Measurements from ENCODE around the gene PIRT.

The PIRT gene

GRCh38 chr17:10827898-10828552 is 9.9 kb downstream of the PIRT start:
- no peak overlapping the region for H3K4me3 ChIP-seq (ENCODE audit: control insufficient read depth, low read depth, low read length)
- TF ChIP-seq CTCF (conservative IDR thresholded peaks at IDR 0.05; ENCODE audit: control insufficient read depth, insufficient read depth, low read depth, low read length), result no peak
- no peak for DNase-seq (ENCODE audit: low read depth)

DNA sequence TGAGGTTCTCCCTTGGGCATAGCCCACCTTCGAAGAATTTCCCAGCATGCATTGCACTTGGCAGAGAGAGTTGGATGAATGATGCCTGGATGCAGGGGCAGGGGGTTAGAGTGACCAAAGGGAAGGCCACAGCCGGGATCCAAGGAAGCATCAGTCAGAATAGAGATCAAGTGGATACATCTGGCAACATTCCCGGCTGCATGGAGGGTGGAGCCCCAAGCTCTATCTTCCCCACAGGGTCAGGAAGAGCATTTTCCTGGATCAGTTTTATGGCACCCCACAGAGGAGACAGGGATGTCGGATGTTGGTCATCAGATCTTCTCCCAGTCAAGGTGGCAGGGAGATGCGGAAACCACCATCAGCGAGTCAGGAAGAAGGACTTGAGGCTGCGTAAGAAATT is 13.0 kb downstream of the PIRT start:
- DNase-seq (ENCODE audit: low read depth), result no peak
- no peak for TF ChIP-seq CTCF (conservative IDR thresholded peaks at IDR 0.05; ENCODE audit: control insufficient read depth, insufficient read depth, low read depth, low read length)
- no peak overlapping the region for H3K4me3 ChIP-seq (ENCODE audit: control insufficient read depth, low read depth, low read length)

DNA sequence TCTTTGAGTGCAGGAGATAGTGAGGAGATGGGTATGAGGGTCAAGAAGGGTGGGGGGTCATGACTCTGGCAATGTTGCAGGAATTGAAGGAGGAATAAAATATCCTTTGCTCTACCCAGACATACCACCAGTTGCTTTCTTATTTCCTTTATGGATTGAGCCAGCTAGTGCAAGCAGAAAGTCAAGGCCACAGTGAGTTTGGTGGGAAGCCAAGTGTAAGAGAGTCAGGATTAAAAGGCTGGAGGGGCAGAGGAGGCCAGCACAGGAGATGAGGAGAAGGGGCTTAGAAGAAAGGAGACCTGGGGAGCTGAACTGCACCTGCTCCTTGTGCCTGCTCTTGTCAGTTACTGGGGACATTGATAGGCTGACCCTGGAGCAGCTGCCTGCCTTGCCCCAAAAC is 16.1 kb downstream of the PIRT start:
- DNase-seq (ENCODE audit: low read depth), result no peak
- H3K4me3 ChIP-seq (ENCODE audit: control insufficient read depth, low read depth, low read length), result no peak overlapping the region
- no peak for TF ChIP-seq CTCF (conservative IDR thresholded peaks at IDR 0.05; ENCODE audit: control insufficient read depth, insufficient read depth, low read depth, low read length)

DNA sequence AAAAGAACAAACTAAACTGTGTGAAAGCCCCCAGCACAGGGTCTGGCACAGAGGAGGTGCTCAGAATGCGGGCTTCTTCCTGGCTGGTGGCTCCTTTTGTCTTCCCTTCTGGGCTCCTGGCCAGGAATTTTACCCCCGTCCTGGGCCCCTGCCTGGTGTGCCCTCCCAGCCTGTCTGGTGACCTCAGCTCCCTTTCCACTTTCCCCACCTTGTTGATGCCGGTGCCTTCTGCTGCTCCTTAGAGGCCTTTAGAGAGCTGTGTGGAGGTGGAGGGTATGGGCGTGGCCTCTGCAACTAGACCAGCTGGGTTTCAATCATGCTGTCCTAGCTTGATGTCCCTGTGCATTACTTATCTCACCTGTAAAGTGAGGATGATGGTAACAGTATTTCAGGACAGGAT is 16.8 kb downstream of the PIRT start:
- no peak for TF ChIP-seq CTCF (conservative IDR thresholded peaks at IDR 0.05; ENCODE audit: control insufficient read depth, insufficient read depth, low read depth, low read length)
- H3K4me3 ChIP-seq (ENCODE audit: control insufficient read depth, low read depth, low read length), result no peak overlapping the region
- DNase-seq (ENCODE audit: low read depth), result no peak

DNA sequence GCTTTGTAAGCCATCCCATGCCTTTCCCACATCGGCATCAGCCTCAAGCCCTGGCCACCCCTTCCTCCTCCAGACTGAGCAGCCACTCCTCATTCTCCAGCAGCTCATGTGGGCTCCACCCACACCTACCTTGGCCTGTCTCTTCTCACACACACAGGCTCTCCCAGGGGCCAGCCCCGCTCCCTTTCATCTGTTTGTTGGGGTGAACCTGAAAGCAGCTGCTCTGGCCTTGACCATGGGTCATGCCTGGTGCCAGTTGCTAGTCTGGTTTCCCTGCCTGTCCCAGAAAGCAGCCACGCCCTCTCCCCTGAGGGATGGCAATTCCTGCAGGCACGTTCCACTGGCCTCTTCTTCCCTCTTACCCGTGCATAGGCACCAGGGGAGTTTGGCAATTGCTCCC is 22.6 kb downstream of the PIRT start:
- H3K4me3 ChIP-seq (ENCODE audit: control insufficient read depth, low read depth, low read length), result no peak overlapping the region
- no peak for TF ChIP-seq CTCF (conservative IDR thresholded peaks at IDR 0.05; ENCODE audit: control insufficient read depth, insufficient read depth, low read depth, low read length)
- DNase-seq (ENCODE audit: low read depth), result no peak

DNA sequence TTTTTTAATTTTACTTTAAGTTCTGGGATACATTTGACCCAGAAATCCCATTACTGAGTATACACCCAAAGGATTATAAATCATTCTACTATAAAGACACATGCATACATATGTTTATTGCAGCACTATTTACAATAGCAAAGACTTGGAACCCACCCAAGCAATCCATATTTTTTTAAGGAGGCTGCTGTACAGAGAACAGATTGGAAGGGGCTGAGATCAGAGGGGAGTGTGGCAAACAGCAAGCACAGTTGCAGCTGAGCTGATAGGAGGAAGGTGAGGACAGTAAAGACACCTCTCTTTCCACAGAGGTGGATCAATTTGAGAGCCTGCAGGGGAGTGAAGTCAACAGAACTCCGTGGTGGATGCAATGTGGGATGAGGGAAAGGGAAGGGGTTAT is 23.8 kb downstream of the PIRT start:
- H3K4me3 ChIP-seq (ENCODE audit: control insufficient read depth, low read depth, low read length), result no peak overlapping the region
- TF ChIP-seq CTCF (conservative IDR thresholded peaks at IDR 0.05; ENCODE audit: control insufficient read depth, insufficient read depth, low read depth, low read length), result no peak
- no peak for DNase-seq (ENCODE audit: low read depth)

GRCh38 chr17:10812674-10813073 is 25.2 kb downstream of the PIRT start:
- no peak for TF ChIP-seq CTCF (conservative IDR thresholded peaks at IDR 0.05; ENCODE audit: control insufficient read depth, insufficient read depth, low read depth, low read length)
- DNase-seq (ENCODE audit: low read depth), result no peak
- no peak overlapping the region for H3K4me3 ChIP-seq (ENCODE audit: control insufficient read depth, low read depth, low read length)
